Measurements from ENCODE around the gene SHISA4.
"Not testable (repeated sequence)": the region's sequence is repeated elsewhere in the genome, so short reads cannot be mapped to it uniquely, and the experiment has no call there.

Gene SHISA4, protein sequence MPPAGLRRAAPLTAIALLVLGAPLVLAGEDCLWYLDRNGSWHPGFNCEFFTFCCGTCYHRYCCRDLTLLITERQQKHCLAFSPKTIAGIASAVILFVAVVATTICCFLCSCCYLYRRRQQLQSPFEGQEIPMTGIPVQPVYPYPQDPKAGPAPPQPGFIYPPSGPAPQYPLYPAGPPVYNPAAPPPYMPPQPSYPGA

DNA sequence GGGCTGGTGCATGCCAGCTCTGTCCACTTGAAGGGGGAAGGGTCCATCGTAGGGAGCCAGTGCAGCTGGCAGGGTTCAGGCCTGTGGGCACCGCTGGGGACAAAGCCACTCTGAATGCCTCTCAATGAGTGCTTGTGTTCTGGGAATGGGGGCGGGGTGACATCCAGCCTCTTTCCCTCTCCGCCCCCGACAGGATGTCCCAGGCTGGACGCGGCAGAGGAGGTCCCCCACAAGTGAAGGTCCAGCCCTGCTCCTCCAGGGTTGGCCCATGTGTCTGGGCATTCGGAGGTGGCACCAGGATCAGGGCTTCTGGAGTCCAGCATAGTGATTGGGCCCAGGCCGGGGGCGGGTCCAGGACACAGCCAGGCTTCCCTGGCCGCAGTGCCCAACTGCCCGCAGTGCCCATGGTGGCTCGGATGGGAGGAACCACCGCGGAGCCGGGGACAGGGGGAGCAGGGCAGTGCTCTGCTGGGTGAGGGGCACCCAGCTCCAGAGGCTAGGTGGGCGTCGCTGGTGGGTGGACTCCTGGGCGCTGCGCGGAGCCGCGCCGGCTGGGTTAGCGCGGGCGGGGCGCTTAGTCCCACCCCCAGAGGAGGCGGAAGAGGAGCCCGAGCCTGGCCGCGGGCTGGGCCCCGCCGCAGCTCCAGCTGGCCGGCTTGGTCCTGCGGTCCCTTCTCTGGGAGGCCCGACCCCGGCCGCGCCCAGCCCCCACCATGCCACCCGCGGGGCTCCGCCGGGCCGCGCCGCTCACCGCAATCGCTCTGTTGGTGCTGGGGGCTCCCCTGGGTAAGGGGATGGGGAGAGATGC, at the start of gene SHISA4:
TSS of gene SHISA4 (plus strand) at position 617 of the 808 bp plus-strand sequence. CDS start at position 714, 97 bp downstream.
- DNase-seq = no peak

DNA sequence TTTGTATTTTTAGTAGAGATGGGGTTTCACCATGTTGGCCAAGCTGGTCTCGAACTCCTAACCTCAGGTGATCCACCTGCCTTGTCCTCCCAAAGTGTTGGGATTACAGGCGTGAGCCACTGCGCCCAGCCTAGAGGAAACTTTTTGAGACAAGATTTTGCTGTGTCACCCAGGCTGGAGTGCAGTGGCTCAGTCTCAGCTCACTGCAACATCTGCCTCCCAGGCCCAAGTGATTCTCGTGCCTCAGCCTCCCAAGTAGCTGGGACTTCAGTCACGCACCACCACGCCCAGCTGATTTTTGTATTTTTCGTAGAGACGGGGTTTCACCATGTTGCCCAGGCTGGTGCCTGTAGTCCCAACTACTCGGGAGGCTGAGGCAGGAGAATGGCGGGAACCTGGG, 49.6 kb upstream of the SHISA4 start:
- not testable (repeated sequence) for DNase-seq

DNA sequence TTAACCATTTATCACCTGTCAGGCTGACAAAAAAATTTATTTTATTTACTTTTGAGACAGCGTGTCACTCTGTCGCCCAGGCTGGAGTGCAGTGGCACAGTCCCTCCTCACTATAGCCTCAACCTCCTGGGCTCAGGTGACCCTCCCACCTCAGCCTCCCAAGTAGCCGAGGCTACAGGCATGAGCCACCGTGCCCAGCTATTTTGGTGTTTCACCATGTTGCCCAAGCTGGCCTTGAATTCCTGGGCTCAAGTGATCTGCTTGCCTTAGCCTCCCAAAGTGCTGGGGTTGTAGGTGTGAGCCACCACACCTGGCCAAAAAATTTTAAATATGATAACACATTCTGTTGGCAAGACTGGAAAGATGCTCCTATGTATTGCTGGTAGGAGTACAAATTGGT, 48.6 kb upstream of the SHISA4 start:
- no peak for DNase-seq

DNA sequence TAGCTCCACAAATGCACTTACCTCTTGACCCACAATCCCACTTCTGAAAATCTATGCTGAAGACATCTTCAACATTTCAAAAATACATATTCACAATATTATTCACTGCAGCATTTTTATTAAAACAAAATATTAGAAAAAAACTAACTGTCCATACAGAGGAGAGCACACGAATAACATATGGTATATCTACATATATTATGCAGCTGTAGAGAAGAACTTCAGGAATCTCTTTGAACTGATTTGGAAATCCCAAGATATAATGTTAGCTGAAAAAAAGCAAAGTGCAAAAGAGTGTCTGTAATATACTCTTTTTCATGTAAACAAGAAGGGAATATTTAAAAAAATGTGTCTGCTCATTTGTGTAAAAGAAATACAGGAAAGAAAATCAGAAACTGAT, 48.2 kb upstream of the SHISA4 start:
- DNase-seq = no peak

DNA sequence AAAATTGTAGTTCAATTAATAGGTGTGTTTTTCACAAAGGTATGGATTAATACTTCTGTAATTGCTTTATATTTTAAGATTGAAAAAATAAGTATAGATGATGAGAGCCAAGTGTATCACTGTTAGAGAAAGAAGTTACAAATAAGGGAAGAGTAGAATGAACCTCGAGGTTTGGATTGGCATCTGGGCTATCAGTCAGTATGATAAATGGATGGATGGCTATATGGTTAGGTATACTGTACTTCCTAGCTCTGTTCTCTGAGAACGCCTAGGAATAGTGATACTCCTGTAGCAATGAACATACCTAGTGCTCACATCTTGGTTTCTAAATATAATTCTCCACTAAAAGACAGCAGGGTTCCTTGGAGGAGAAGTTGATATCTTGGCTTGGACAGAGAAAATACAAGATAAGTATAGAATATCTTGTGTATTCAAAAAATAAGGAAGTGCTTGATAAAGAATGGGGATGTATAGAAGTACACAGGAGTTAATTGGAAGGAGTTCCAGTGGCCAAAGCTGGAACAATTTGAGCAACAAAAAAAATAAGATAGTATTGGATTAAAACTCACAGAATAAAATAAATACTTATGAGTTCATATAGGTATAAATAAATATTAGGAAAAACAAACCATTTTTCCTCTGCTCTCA, 47.3 kb upstream of the SHISA4 start:
- no peak for DNase-seq

DNA sequence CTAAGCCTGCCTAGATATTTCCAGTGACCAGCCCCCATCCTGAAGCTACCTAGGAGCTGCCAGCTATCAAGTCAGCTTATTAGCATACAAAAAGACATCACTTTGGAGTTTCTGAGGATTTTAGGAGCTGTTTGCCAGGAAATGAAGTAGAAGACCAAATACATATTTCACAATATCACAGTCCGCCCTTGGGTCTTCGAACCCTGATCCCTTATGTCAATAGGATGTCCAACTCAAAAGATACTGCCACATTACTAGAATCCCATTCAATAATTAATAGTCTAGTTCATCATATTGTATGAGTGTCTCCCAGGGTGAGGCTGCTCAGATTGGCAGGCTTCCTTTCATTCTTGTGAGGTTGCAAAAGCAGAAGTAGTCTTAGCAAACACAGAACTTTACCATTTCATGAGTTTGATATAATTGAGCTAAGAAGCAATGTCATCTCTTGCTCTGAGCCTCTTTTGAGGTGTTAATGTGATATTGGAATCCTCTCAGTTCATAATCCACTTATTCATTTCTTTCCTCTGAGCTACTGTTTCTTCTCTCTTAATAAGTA, 46.1 kb upstream of the SHISA4 start:
- no peak for DNase-seq

DNA sequence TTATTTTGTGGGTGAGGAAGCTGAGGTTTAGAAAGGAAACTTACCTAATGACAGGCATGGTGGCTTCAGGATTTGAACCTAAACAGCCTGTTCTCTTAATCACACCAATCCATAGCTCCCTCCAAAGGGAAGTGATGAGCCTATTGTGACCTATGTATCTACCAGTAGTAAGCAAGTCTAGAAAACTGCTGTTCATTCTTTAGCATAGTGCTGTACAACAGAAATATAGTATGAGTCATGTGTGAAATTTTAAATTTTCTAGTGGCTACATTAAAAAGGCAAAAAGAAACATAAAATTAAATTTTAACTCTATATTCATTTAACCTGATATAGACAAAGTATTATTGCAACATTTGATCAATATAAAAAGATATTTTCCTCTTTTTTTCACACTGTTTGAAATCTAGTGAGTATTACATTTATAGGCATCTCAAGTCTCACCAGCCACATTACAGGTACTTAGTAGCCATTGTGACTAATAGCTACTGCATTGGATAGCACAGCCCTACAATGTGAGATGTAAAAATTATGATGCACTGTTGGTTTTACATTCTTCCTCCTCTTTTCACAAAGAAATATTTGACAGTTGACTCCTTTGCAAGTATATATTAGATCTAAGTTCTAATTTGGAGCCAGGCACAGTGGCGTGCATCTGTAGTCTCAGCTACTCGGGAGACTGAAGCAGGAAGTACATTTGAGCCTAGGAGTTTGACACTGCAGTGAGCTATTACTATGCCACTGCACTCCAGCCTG, 43.2 kb upstream of the SHISA4 start:
- no peak for DNase-seq

DNA sequence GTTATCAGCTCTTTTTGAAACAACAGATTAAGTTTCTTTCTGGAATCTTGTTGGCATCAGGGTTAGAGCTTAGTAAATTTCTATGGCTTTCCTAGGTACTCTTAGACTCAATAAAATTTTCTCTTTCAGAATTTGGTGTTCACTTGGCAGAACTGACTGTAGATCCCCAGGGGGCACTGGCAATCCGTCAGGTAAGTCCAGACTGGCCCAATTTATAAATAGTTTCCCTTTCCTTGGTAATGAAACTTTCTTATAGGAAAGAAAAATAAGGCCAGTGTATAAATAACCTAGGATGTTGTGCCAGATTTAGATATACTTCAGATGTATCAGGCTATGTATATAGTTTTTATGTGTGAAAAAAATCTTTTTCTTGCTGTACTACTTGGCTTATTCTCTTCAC, 41.5 kb upstream of the SHISA4 start:
- no peak for DNase-seq

DNA sequence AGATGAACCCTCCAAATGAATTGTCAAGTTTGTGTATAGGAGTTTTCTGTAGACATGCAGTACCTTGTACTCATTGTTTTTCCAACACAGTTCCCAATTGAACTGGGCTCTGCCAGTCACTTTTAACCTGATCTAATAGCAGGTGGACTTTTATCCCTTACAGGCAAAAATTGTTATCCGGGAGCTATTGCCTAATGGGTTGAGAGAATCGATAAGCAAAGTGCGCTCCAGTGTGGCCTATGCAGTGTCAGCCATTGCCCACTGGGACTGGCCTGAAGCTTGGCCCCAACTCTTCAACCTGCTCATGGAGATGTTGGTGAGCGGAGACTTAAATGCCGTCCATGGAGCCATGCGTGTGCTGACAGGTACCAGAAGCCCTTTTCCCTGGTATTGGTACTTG, 40.5 kb upstream of the SHISA4 start:
- DNase-seq = no peak

DNA sequence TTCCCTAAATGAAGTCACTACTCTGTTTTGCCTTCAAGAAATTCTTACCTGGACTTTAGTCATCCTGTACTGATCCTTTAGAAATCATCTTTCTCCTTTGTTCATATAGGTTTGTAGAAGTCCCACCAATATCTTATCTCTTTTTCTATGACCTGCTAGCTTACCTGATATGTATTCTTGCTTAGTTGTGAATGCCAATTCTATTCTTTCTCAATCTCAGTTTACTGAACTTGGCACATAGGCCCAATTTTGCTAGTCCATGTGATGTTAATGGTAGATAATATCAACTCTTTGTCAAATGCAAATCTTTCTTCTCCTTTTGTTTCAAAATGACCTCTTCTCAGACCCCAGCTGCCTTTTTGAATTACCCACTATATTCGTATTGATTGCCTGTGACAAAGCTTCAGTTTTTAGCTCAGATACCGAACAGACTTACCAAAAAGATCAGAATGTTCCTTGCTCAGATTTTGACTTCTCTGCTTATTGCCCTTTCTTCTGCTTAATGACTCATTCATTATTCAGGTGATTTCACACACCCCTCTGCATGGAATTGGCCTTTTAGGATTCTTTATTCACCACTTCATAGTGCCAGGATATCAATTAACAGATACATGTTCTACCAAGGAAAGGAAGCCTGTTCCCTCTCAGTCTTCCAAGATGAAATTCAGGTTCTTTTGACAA, 39.2 kb upstream of the SHISA4 start:
- no peak for DNase-seq

DNA sequence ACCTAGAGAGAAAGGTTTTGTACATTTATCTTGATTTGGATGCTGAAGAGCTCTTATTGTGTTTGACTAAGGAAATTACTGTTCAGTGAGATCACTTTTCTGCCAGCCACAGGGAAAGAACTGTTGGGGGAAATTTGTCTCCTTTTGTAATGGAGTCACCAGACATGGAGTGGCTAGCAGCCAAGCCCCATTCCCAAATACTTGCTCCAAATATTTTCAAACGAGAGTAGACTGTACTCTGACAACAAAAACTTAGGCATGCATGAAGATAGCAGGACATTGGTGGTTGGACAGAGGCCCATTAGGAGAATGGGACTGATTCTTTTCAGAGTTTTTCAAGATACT, 38.7 kb upstream of the SHISA4 start:
- no peak for DNase-seq

DNA sequence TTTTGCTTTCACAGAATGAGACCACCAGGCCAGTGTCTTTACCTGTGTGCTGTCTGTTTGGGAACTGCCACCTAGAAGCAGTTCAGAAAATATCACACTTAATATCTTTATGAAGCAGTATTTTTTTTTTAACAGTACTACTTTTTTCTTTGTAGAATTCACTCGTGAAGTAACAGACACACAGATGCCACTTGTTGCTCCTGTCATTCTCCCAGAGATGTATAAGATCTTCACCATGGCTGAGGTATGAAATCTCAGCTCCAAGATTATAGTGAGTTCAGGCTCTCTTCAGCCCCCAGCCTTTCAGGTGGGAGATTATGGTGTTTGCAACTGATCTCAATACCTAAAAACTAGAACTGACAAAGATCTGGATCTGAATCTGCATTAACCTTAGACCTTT, 36.7 kb upstream of the SHISA4 start:
- DNase-seq = no peak

DNA sequence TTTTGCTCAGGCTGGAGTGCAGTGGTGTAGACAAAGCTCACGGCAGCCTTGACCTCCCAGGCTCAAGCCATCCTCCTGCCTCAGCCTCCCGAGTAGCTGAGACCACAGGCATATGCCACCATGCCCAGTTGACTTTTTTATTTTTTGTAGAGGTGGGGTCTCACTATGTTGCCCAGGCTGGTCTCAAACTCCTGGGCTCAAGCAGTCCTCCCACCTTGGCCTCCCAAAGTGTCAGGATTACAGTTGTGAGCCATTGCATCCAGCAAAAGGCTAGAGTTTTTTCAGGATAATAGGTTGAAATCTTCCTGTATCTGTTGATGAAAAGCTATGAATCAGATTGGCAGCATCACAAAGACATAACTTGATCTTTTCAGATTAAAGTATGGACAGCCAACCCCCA, 32.0 kb upstream of the SHISA4 start:
- DNase-seq = not testable (repeated sequence)

DNA sequence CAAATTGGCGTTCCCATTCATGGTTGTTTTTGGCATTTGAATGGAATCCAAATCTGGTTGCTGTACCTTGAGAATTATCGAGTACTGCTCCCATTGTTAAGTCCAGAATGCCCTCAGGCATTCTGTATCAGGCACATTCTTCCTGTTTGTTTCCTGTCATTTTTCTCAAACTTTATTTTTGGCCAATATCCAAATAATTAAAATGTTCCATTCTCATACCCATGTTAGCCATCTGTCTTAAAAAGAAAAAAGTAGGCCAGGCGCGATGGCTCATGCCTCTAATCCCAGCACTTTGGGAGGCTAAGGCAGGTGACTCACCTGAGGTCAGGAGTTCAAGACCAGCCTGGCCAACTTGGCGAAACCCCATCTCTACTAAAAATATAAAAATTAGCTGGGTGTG, 29.3 kb upstream of the SHISA4 start:
- DNase-seq = no peak

DNA sequence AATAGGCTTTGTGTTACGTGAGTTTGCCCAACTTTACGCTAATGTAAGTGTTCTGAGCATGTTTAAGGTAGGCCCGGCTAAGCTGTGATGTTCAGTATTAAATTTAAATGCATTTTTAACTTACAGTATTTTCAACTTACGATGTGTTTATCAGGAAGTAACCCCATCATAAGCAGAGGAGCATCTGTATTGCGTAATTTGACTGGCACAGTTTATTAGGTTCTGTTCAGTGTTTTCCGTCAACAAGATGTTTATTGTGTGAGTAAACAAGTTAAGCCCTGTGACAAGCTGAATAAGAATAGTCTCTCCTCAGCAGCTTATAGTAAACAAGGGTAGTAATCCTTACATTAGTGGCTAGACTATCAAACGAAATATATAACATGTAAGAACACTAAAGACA, 27.2 kb upstream of the SHISA4 start:
- no peak for DNase-seq

DNA sequence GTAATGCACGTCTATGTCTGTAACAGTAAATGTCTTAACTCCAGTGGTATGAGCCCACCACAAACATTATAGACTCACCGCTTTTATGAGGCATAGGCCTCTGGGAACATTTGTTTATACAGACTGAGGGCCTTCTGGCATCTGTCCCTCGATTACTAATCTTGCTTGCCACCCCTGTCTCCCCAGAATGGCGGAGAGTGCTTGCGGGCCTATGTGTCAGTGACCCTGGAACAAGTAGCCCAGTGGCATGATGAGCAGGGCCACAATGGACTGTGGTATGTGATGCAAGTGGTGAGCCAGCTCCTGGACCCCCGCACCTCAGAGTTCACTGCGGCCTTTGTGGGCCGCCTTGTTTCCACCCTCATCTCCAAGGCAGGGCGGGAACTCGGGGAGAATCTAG, 18.3 kb upstream of the SHISA4 start:
- no peak for DNase-seq

DNA sequence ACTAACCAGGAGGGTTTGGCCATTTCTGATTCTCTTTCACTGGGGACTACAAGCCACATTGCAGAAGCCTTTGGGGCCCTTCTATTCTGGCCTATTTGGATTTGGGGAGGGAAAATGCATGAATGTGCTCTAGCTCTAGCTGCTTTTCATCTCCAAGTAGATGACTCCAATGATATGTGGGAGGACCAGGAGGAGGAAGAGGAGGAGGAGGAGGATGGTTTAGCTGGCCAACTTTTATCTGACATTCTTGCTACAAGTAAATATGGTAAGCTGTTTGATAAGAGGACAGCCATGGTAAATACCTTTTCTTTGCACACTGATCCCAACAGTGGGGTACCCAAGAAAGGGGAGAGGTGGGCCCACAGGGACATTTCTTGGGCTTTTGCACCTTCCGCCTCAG, 14.0 kb upstream of the SHISA4 start:
- no peak for DNase-seq

DNA sequence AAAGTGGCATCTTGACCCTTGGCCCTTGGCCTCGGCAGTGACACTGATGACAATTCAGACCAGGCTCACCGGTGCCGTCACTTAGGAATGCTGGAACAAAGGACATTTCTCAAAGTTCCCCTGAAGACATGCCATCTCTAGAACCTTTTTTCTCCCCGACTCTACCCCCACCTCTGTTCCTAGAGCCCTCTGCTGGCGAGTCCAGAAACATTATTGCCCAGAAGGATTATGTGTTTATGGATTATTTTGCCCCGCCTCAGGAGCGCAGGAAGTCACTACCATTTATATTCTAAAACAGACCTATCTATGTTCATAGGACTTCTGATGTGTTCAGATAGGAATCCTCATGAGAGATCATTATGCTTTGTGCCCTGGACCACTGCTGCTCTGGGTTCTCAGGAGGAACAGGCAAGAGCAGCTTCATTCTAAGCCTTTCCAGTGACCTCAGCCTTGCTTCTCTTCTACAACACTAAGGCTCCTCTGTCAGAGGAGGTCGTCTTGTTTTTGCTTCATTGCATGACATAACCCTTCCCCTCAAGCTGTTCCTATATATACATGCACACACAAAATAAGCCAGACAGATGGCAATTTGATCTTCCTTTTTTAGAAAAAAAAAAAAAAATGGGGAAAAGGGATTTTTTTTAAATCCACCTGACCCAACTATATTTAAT, 12.4 kb upstream of the SHISA4 start:
- no peak for DNase-seq

DNA sequence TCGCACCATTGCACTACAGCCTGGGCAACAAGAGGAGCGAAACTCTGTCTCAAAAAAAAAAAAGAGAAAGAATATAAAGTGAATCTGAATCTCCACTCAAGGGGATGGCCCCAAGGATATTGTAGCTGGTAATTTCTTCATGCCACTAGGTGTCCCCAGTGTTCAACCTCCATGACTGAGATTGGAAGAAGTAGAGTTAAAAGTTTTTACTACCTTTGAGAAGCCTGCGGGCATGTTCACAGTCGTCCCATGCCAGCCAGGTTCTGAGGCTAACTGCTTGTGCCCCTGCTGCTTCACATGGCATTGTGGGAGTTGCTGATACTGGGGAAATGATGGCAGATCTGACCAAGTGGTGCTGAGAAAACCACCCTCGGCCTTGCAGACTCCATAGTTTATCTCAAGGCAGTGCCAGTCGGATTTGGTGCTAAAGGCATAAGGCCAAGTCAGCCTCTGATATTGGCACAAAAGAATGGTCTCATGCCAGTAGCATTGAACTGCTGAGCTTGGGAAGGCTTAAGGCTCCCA, 10.8 kb upstream of the SHISA4 start:
- peak; percentile 34 for DNase-seq

DNA sequence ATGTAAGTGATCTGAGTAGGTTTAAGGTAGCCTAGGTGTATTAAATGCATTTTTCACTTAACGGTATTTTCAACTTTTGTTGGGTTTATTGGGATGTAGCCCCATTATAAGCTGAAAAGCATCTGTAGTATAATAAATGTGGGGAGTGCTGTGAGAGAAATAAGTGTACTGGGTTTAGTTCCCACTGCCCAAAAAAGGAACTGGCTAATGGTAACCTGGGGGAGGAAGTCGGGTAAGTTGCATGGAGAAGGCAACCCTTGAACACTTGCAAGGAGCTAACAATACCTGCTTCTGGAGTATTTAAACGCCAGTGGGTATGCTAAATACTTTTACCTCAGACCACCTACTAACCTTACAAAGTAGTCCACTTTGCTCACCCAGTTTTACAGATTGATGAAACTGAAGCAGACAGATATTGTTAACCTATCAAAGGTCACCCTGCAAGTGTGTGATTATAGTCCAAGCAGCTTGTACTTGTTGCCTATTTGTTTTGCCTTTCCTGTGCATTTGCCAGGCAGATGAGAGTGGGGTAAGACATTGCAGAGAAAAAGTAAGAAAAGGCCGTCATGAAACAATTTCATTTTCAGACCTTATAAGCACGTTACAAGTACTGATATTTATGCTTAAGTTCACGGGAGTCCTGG, 7.6 kb upstream of the SHISA4 start:
- no peak for DNase-seq

DNA sequence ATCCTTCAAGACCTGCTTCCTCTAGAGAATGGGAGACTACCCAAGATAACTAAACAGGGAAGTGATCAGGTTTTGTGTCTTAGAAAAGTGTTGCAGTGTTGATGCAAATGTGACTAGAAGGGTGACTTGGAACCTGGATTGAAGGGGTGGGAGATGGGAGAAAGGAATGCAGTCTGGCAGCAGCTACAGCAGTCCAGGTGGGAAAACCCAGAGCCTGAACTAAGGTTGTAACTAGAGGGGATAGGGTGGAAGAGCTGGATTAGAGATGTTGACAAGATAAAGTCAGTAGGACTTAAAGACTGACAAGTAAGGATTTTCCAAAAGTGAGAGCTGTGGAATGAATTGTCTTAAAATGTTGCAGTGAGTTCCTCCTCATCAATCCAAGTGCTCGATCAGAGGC, 7.1 kb upstream of the SHISA4 start:
- no peak for DNase-seq

All from activated CD4-positive, alpha-beta T cell treated with anti-CD3 and anti-CD28 coated beads, Interleukin-2, amount 50 U/mL, for 16 hours (primary cell).